HL-60/S4 treated with phorbol 12-myristate 13-acetate at 8.2 ng/mL for 4 days and 3 days (cell line): ENCODE results near the gene RPL7L1.
"Not testable (repeated sequence)": the region's sequence is repeated elsewhere in the genome, so short reads cannot be mapped to it uniquely, and the experiment has no call there.

Source experiments
- in situ Hi-C: fragments of 300-500 bp; cut with MboI; formaldehyde crosslinking; loops from 2 replicates; pipeline ENCODE4 v1.15.0; 2022; ENCODE audit warnings: low sequenced_read_pairs

RPL7L1 gene

DNA sequence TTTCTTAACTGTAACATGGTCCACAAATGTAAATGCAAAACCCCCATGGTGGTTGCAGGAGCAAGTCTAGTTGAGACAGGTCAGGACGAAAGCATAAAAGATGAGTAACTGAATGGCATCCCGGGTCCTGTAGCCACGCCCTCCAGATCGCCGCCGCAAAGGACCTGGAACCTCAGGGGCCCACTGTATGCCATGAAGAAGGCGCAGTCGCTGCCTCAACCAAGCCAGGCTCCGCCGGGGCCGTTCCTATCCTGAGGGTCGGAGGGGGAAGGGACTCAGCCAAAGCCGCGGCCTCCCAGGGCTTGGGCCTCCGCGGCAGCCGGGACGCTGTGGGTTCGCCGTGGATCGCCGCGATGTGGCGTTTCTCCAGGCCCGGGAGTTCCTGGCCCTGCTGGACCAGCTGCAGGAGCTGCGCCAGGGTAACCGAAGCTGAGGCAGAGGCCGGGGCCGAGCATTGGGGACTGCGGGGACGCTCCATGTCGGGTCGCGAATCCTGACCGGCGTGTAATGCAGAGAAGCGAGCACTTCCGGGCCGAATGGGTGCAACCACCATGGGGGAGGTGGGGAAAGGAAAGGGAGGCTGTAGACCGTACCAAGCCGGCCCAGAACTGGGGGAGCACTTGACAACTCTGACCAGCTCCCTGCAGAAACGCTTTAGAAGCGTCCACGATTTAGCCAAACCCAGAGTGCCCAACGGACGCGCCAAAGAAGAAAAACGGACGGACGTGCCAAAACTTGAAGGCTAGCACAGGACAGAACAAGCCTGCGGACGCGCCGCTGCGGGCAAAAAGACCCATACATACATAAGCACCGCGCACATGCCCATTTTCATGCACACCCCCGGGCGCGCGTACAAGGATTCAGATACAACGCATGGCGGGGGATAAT, 11.1 kb downstream of the RPL7L1 start:
- in situ Hi-C loops = no loop called here

DNA sequence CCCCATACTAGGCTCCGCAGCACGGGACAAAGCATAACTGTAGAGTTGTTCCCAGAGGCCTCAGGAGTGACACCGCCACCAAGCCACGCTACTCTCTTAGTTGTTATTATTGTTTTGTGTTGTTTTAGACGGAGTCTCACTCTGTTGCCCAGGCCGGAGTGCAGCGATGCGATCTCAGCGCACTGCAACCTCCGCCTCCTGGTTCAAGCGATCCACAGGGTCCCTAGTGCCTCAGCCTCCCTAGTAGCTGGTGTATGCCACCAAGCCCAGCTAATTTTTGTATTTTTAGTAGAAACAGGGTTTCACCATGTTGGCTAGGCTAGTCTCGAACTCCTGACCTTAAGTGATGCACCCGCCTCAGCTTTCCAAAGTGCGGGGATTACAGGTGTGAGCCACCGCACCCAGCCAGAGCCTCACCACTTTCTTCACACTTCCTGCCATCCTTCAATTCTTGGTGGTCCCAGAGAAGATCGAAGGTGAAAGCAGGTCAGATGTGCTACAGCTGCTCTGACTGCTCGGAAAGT, 11.8 kb downstream of the RPL7L1 start:
- in situ Hi-C loops = no loop called here

DNA sequence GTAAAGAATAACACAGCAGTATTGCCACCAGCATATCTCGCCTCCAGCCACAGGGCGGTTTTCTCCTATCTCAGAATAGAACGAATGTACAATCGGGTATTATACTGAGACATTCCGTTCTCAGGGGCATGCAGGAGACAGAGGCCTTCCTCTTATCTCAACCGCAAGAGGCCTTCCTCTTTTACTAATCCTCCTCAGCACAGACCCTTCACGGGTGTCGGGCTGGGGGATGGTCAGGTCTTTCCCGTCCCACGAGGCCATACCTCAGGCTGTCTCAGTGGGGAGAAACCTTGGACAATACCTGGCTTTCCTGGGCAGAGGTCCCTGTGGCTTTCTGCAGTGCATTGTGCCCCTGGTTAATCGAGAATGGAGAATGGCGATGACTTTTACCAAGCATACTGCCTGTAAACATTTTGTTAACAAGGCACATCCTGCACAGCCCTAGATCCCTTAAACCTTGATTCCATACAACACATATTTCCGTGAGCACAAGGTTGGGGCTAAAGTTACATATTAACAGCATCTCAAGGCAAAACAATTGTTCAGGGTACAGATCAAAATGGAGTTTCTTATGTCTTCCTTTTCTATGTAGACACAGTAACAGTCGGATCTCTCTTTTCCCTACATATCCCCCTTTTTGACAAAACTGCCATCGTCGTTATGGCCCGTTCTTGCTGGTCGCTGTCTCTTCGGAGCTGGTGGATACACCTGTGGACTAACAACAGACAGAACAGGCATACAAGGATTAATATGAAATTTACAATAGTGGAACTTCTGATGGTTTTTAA, 14.8 kb downstream of the RPL7L1 start:
- in situ Hi-C loops = not testable (repeated sequence)

DNA sequence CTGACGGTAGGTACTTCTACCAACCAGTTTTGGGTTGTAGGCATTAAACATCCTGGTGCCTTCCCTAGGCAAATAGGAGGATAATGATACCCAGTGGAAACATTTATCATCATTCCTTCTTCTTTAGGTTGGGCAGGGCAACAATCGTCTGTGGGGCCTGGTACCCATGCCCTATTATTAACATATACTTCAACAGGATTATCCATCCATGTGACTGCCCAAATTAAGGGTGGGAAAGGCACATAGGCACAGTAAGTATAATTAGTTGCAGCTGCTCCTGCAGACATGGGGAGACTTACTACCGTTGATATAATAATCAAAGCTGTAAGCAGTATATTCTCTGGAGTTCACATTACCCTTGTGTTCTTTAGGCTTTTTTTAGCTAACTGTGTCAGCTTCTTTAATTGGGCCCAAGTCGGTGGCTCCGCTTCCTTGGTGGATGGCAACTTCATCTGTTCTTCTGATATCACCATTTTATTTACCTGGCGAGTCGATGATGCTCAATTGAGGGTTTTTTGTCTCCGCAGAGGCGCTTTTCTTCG, 16.8 kb downstream of the RPL7L1 start:
- in situ Hi-C loops = no loop called here

DNA sequence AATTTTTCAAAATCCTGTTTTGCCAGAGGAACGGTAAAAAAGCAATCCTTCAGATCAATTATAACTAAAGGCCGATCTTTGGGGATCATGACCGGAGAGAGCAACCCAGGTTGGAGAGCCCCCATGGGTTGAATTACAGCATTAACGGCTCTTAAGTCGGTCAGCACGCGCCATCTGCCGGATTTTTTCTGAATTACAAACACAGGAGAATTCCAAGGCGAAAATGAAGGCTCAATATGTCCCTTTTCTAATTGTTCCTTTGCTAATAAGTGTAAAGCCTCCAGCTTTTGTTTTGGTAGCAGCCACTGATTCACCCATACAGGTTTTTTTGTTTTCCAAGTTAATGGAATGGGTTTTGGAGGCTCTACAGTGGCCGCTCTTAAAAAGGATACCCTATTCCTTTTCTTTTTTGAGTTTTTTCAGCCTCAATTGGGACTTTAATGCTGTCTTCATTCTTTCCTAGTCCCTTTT, 19.5 kb downstream of the RPL7L1 start:
- in situ Hi-C loops = no loop called here

DNA sequence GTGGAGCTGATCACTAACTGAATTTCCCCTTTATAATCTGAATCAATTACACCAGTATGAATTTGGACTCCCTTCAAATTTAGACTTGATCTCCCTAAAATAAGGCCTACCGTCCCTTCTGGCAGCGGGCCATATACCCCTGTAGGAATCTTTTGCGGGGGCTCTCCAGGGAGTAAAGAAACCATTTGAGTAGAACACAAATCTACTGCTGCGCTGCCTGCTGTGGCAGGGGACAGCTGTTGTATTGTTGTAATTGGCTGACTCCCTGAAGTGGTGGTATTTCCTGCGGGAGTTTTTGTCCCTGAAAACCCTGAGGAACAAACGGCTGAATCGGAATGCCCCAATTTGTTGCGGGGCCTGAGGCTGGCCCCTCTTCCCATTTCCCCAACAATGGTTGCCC, 20.5 kb downstream of the RPL7L1 start:
- in situ Hi-C loops = loop anchor here (25.0 kb wide), 1 partner anchor 237 kb away; no protein-coding TSS in a partner anchor

DNA sequence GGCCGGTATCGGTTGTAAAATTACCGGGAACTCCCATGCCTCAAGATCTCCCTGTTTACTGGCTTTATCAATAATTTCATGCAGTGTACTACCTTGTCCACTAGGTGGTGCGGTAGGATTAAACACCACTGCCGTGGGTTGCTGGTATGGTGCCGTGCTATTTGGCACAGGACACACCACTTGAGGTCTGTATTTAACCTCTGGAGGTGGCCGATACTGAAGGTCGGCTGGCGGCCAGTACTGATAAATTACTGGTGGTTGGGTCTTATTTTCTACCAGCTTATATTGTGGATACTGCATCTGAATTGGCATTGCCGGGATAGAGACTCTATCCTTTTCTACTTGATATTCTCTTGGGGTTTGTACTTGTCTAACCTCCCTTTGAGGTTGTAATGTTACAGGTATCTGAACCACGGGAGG, 22.1 kb downstream of the RPL7L1 start:
- in situ Hi-C loops = loop anchor here (25.0 kb wide), 1 partner anchor 236 kb away; no protein-coding TSS in a partner anchor

DNA sequence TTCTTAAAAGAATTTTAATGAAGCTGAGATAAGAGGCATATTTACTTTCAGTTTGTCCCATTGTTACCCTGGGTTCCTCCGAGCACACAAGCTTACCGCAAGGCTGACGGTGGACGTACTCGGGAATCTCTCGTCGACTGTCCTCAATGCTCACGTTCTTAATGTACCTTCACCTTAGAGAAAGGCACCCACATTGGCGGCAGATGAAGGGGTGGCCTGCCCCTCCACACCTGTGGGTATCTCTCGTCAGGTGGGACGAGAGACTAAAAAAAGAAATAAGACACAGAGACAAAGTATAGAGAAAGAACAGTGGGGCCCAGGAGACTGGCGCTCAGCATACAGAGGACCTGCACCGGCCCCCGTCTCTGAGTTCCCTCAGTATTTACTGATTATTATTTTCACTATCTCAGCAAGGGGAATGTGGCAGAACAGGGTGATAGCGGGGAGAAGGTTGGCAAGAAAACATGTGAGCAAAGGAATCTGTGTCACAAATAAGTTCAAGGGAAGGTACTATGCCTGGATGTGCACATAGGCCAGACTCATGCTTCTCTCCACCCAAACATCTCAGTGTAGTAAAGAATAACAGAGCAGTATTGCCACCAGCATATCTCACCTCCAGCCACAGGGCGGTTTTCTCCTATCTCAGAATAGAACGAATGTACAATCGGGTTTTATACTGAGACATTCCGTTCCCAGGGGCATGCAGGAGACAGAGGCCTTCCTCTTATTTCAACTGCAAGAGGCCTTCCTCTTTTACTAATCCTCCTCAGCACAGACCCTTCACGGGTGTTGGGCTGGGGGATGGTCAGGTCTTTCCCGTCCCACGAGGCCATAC, 23.2 kb downstream of the RPL7L1 start:
- in situ Hi-C loops = loop anchor here (25.0 kb wide), 1 partner anchor 235 kb away; no protein-coding TSS in a partner anchor

DNA sequence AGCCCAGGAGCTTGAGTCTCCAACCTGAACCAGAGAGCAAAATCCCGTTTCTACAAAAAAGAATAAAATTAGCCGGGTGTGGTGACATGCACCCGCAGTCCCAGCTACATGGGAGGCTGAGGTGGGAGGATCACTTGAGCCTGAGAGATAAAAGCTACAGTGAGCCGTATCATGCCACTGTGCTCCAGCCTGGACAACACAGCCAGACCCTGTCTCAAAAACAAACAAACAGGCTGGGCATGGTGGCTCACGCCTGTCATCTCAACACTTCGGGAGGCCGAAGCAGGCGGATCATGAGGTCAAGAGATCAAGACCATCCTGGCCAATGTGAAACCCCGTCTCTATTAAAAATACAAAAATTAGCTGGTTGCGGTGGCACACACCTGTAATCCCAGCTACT, 25.1 kb downstream of the RPL7L1 start:
- in situ Hi-C loops = loop anchor here (25.0 kb wide), 1 partner anchor 233 kb away; no protein-coding TSS in a partner anchor

DNA sequence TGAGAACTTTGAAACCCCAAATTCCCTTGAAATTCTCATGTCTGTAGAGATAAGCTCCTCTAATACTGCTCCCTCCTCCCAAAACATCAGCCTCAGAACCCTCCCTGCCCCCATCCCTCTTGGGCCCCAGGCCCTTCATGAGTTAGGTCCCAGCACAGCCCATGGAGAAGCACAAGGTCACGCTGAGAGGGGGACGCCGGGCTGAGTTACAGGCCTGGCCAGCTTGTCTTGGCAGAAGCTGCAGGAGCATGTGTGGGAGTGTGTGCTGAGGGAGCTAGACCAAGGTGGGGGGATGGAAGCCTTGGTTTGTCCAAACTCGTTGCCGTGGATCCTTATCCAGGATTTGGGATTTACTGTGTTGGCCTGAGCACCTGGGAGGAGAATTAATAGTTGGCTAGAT, 27.9 kb downstream of the RPL7L1 start:
- in situ Hi-C loops = loop anchor here (25.0 kb wide), 1 partner anchor 230 kb away; no protein-coding TSS in a partner anchor

DNA sequence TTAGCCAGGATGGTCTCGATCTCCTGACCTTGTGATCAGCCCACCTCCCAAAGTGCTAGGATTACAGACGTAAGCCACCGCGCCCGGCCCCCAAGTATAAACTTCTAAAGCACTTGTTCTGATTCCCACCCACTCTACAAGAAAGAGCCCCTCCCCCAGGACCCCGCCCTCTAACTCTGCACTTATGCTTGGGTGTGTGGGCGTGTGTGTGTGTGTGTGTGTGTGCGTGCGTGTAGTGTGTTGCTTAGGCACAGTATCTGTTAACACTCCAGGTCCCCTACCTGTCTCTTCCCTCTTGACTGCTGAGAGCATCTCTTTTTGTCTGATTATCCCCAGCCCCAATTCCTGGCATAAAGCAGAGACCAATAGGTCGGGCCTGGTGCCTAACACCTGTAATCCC, 30.4 kb downstream of the RPL7L1 start:
- in situ Hi-C loops = loop anchor here (25.0 kb wide), 1 partner anchor 227 kb away; no protein-coding TSS in a partner anchor

DNA sequence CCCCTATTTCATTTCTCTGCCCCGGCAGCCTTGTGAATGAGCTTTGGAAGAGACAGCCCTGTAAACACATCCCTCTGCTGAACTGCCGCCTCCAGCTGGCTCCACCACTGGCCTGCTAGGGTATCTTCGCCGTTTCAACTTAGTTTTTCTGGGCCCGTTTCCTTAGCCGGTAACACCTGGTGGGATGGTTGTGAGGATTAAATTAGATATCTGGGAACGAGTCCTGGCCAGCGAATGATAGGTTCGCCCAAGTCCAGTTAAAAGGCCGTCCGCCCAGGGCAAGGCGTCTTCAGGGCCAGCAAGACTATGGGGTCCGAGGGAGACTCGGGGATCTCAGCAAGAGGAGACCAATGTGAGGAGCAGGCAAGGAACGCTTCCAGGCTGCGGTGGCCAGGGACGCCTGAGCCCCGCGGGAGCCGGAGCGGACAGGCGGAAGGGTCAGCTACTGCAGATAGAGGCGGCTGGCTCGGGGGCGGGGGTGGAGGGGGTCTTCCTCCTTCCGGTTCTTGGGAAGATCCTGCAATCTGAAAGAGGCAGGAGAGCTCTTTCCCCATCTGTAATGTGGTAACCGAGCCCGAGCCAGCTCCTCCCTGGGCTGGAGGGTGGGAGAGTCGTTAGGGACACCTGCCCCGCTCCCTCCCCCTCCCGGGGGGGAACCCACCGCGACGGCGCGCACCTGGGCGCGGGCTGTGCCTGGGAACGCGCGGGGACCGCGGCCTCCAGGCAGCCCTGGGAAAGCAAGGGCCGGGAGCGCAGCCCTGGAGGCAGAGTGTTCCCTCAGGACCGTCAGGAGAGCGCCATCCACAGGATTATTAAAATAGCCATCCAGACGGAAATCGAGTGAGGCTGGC, 32.0 kb downstream of the RPL7L1 start:
- in situ Hi-C loops = loop anchor here (25.0 kb wide), 1 partner anchor 226 kb away; no protein-coding TSS in a partner anchor

DNA sequence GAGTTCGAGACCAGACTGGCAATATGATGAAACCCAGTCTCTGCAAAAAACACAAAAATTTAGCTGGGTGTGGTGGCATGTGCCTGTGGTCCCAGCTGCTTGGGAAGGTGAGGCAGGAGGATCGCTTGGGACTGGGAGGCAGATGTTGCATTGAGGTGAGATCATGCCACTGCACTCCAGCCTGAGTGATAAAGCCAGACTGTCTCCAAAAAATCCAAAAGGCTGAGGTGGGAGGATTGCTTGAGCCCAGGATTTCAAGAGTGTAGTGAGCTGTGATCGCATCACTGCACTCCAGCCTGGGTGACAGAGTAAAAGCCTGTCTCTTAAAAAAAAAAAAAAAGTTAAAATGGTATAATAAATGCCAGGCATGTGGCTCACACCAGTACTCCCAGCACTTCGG, 35.1 kb downstream of the RPL7L1 start:
- in situ Hi-C loops = loop anchor here (25.0 kb wide), 1 partner anchor 223 kb away; no protein-coding TSS in a partner anchor

DNA sequence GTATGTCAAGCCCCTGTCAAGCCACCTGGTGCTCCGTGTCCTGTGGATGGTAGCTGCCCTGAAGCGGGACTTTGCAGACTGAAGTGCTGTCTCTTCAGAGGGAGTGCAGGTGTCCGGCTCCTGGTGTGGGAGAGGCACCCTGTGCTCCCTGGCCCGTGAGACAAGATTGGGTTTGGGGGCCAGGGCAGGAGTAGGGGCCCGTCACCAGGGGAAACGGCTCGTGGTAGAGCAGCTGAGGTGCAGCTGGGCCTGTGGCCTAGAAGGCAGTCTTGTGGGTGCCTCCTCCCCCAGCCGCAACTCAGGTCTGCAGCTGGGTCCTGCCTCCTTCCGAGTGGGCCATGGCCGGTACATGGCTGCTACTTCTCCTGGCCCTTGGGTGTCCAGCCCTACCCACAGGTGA, 36.3 kb downstream of the RPL7L1 start, which contains the start of gene PTCRA:
TSS of gene PTCRA (plus strand) at position 322 of the 400 bp plus-strand sequence. CDS start at position 339, 17 bp downstream.
- in situ Hi-C loops = loop anchor here (25.0 kb wide), 1 partner anchor 222 kb away; no protein-coding TSS in a partner anchor

DNA sequence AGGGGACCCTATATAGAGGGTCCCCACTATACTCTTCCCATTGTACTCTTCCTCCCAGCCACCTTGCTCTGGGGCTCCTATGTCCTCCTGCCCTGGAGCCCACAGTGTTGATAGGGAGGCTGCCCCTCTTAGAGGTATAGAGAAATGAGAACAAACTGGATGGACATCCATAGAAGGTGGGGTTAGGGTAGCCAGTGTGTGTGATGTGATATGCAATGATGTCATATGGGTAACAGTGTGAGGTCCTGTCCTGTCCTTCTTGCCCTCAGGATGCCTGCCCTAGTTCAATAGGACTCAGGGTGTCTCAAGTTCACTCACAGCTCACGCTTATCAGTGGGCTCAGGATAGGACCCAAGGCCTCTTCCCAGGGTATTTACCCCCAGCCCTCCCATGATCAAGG, 36.9 kb downstream of the RPL7L1 start:
- in situ Hi-C loops = loop anchor here (25.0 kb wide), 1 partner anchor 221 kb away; no protein-coding TSS in a partner anchor

DNA sequence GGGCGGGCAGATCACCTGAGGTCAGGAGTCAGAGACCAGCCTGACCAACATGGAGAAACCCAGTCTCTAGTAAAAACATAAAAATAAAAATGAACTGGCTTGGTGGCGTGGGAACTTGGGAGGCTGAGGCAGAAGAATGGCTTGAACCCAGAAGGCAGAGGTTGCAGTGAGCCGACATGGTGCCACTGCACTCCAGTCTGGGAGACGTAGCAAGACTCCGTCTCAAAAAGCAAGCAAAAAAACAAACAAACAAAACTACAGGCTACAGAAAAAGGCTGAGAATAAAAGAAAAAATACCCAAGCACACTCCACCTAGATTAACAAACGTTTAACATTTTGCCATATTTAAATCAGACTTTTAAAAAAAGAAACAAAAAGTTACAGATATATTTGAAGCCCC, 42.4 kb downstream of the RPL7L1 start:
- in situ Hi-C loops = loop anchor here (25.0 kb wide), 1 partner anchor 216 kb away; no protein-coding TSS in a partner anchor

DNA sequence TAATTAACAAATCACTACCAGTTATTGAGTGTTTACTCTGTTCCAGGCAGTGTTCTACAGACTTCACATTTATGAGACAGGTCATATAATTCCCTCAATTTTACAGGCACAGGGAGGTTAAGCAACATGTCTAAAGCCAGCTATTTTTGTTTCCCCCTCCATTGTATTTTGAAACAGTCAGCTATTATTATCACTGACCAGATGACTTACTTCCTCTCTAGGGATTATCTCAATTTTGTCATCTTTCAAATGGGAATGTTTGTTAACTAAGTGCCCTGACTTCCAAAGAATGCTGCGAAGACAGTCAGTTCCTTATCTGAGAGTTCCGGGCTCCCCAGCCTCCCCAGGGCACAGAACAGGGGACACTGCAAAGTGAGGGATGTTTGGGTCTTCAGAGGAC, 44.2 kb downstream of the RPL7L1 start:
- in situ Hi-C loops = loop anchor here (25.0 kb wide), 1 partner anchor 214 kb away; no protein-coding TSS in a partner anchor

DNA sequence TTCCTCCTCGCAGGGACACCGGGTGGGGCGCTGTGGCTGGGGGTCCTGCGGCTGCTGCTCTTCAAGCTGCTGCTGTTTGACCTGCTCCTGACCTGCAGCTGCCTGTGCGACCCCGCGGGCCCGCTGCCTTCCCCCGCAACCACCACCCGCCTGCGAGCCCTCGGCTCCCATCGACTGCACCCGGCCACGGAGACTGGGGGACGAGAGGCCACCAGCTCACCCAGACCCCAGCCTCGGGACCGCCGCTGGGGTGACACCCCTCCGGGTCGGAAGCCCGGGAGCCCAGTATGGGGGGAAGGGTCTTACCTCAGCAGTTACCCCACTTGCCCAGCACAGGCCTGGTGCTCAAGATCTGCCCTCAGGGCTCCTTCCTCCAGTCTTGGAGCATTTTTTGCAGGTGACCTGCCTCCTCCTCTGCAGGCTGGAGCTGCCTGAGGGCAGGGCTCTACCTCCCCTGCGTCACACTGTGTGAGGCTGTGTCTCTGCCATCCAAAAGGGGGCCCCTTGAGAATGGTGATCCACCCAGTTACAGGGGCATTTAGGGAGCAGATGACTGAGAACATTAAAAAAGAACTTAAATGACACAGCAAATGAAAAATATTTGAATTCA, 45.9 kb downstream of the RPL7L1 start:
- in situ Hi-C loops = no loop called here
